ENCODE data around the gene EDC3. TPM values are rescaled to one million over a fixed set of nuclear protein-coding genes. Genes with fewer than 3 reads are reported as not detected.

Gene EDC3
- polyA plus RNA-seq, 1 experiment = 44.2 TPM

GRCh38 chr15:74611834-74612233 is 84.0 kb downstream of the EDC3 start:
- no peak overlapping the region for H3K4me3 ChIP-seq (ENCODE audit: low read depth, low read length)
- DNase-seq (ENCODE audit: low read depth) = no peak
- TF ChIP-seq CTCF (IDR thresholded peaks at IDR 0.05; ENCODE audit: insufficient read depth, low read depth, low read length) = no peak
- H3K27me3 ChIP-seq (ENCODE audit: control insufficient read depth, insufficient read depth, low read length) = peaks cover 5% of the 10 kb centered on the region
- no peaks in the 10 kb centered on the region for H3K36me3 ChIP-seq (ENCODE audit: control insufficient read depth, insufficient read depth, low read length)
- ChIA-PET POLR2A (no interaction called here), CTCF (interaction anchor here (0.7 to 13.7 kb wide), 2 partner anchors 22 to 237 kb away, joined by 3 to 135 read pairs; no protein-coding TSS in a partner anchor)

GRCh38 chr15:74611341-74611740 is 84.5 kb downstream of the EDC3 start:
- POLR2A ChIA-PET = no interaction called here
- Histone ChIP-seq H3K27me3 (ENCODE audit: control insufficient read depth, insufficient read depth, low read length) (peaks cover 5% of the 10 kb centered on the region), H3K4me3 (ENCODE audit: low read depth, low read length) (no peak overlapping the region), H3K36me3 (ENCODE audit: control insufficient read depth, insufficient read depth, low read length) (no peaks in the 10 kb centered on the region)
- no peak for TF ChIP-seq CTCF (IDR thresholded peaks at IDR 0.05; ENCODE audit: insufficient read depth, low read depth, low read length)
- CTCF ChIA-PET = no interaction called here
- DNase-seq (ENCODE audit: low read depth) = no peak

- ChIA-PET CTCF (interaction anchor here (1.0 kb wide), 1 partner anchor 121 kb away, joined by 3 read pairs; no protein-coding TSS in a partner anchor), POLR2A (no interaction called here)
- Histone ChIP-seq H3K36me3 (ENCODE audit: control insufficient read depth, insufficient read depth, low read length) (no peaks in the 10 kb centered on the region), H3K27me3 (ENCODE audit: control insufficient read depth, insufficient read depth, low read length) (peaks cover 5% of the 10 kb centered on the region), H3K4me3 (ENCODE audit: low read depth, low read length) (no peak overlapping the region)
- no peak for DNase-seq (ENCODE audit: low read depth)
- TF ChIP-seq CTCF (IDR thresholded peaks at IDR 0.05; ENCODE audit: insufficient read depth, low read depth, low read length) = no peak
These were observed 85.4 kb downstream of the EDC3 start for GRCh38 chr15:74610302-74610951.

GRCh38 chr15:74609938-74610301 is 85.9 kb downstream of the EDC3 start:
- H3K4me3 ChIP-seq (ENCODE audit: low read depth, low read length) = no peak overlapping the region
- TF ChIP-seq CTCF (IDR thresholded peaks at IDR 0.05; ENCODE audit: insufficient read depth, low read depth, low read length) = no peak
- no peak for DNase-seq (ENCODE audit: low read depth)
- ChIA-PET CTCF (interaction anchor here (1.0 kb wide), 1 partner anchor 120 kb away, joined by 3 read pairs; no protein-coding TSS in a partner anchor), POLR2A (no interaction called here)
- peaks cover 5% of the 10 kb centered on the region for H3K27me3 ChIP-seq (ENCODE audit: control insufficient read depth, insufficient read depth, low read length)
- no peaks in the 10 kb centered on the region for H3K36me3 ChIP-seq (ENCODE audit: control insufficient read depth, insufficient read depth, low read length)

- no peaks in the 10 kb centered on the region for H3K36me3 ChIP-seq (ENCODE audit: control insufficient read depth, insufficient read depth, low read length)
- CTCF ChIA-PET = interaction anchor here (0.9 kb wide), 1 partner anchor 23 kb away, joined by 4 read pairs; no protein-coding TSS in a partner anchor
- no peak for DNase-seq (ENCODE audit: low read depth)
- H3K27me3 ChIP-seq (ENCODE audit: control insufficient read depth, insufficient read depth, low read length) = peaks cover 5% of the 10 kb centered on the region
- TF ChIP-seq CTCF (IDR thresholded peaks at IDR 0.05; ENCODE audit: insufficient read depth, low read depth, low read length) = no peak
- H3K4me3 ChIP-seq (ENCODE audit: low read depth, low read length) = no peak overlapping the region
- POLR2A ChIA-PET = no interaction called here
These were observed 87.0 kb downstream of the EDC3 start for GRCh38 chr15:74608786-74609185.

Data from BJ (cell line).